Lower leg skin (tissue), 3 donors: ENCODE results near the gene RBM44.

ENCODE experiments used
- POLR2A ChIP-seq, 2 donors: fragments of 450-650 bp; IDR thresholded peaks; one replicate each; pipeline ENCODE4 v1.6.1; 2016 to 2017; ENCODE audit warnings: antibody characterized with exemption in 2 of 2, mild to moderate bottlenecking in 1 of 2, moderate library complexity in 1 of 2
- TF ChIP-seq, protein P1 (sequence below), 3 donors: fragments of 450-650 bp; IDR thresholded peaks; one replicate each; pipeline ENCODE4 v1.5.1; 2016; ENCODE audit warnings: antibody characterized with exemption in 3 of 3, mild to moderate bottlenecking in 3 of 3, moderate library complexity in 2 of 3

DNA sequence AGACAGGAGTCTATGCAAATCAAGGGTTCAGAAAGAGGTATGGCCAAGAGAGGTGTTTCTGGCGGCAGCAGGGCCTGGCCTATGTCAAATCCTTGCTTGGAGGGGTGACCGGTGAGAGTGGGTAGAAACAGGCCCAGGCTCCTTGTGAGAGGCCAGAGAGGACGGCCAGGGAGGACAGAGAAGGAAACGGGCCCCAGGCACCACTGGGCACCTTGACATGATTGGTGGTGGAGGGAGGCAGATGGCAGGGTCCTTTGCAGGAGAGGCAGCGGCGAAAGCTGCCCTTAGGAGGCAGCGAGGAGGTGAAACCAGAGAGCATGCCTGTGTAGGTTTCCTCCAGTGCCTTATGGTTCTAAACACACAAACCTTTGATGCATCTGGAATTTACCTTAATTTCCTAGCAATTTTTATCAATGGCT is 67.1 kb downstream of the RBM44 start:
- TF ChIP-seq, protein P1, sequence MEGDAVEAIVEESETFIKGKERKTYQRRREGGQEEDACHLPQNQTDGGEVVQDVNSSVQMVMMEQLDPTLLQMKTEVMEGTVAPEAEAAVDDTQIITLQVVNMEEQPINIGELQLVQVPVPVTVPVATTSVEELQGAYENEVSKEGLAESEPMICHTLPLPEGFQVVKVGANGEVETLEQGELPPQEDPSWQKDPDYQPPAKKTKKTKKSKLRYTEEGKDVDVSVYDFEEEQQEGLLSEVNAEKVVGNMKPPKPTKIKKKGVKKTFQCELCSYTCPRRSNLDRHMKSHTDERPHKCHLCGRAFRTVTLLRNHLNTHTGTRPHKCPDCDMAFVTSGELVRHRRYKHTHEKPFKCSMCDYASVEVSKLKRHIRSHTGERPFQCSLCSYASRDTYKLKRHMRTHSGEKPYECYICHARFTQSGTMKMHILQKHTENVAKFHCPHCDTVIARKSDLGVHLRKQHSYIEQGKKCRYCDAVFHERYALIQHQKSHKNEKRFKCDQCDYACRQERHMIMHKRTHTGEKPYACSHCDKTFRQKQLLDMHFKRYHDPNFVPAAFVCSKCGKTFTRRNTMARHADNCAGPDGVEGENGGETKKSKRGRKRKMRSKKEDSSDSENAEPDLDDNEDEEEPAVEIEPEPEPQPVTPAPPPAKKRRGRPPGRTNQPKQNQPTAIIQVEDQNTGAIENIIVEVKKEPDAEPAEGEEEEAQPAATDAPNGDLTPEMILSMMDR (IDR thresholded peaks at IDR 0.05): no peak
- TF ChIP-seq POLR2A (IDR thresholded peaks at IDR 0.05): no peak
